NCI-H2227 (cell line): ENCODE data around the gene PDHB.

Source experiments
- DNase-seq: peaks from one replicate; lab custom pipeline; 2025; ENCODE audit not compliant: unreplicated experiment; lab: John Stamatoyannopoulos, UW

PDHB gene

GRCh38 chr3:58433400-58434167 lies at the start of gene PDHB:
PDHB (minus strand) TSS chr3:58433832; CDS start chr3:58433809, 23 bp downstream.
- DNase-seq, result peak; percentile 91

GRCh38 chr3:58482917-58483636 lies 49.4 kb upstream of the PDHB start:
- DNase-seq, result peak; percentile 9

GRCh38 chr3:58480309-58480708 lies 46.7 kb upstream of the PDHB start:
- no peak for DNase-seq

GRCh38 chr3:58478781-58479180 lies 45.1 kb upstream of the PDHB start:
- no peak for DNase-seq

GRCh38 chr3:58474967-58475578 lies 41.4 kb upstream of the PDHB start:
- no peak for DNase-seq

- no peak for DNase-seq
Observed at GRCh38 chr3:58474348-58474911, 40.8 kb upstream of the PDHB start.

- DNase-seq, result no peak
Observed at GRCh38 chr3:58473275-58473674, 39.6 kb upstream of the PDHB start.

GRCh38 chr3:58471025-58471887 lies 37.6 kb upstream of the PDHB start:
- DNase-seq, result peak; percentile 12

GRCh38 chr3:58470363-58471024 lies 36.9 kb upstream of the PDHB start:
- DNase-seq, result no peak

- DNase-seq, result no peak
Observed at GRCh38 chr3:58469096-58469495, 35.5 kb upstream of the PDHB start.

- DNase-seq, result no peak
Observed at GRCh38 chr3:58466899-58467563, 33.4 kb upstream of the PDHB start.

- no peak for DNase-seq
Observed at GRCh38 chr3:58464866-58465265, 31.2 kb upstream of the PDHB start.

- no peak for DNase-seq
Observed at GRCh38 chr3:58463942-58464271, 30.3 kb upstream of the PDHB start.

- DNase-seq, result peak; percentile 19
Observed at GRCh38 chr3:58463181-58463941, 29.7 kb upstream of the PDHB start.

GRCh38 chr3:58462829-58463180 lies 29.2 kb upstream of the PDHB start:
- DNase-seq, result no peak

GRCh38 chr3:58459160-58459559 lies 25.5 kb upstream of the PDHB start:
- no peak for DNase-seq

GRCh38 chr3:58452176-58452575 lies 18.5 kb upstream of the PDHB start:
- DNase-seq, result no peak

- no peak for DNase-seq
Observed at GRCh38 chr3:58441514-58442450, 8.2 kb upstream of the PDHB start.
